Hepatocyte (in vitro differentiated cells): Measurements from ENCODE around the gene ARHGAP42. TPM values are rescaled to one million over a fixed set of nuclear protein-coding genes. Genes with fewer than 3 reads are reported as not detected.

ENCODE experiments used
- DNase-seq: peaks from one replicate; pipeline ENCODE4 v3.0.0-alpha.2; 2016; ENCODE audit warnings: low spot score
- H2AFZ ChIP-seq: fragments of 200-600 bp; sonication (generic); 2 replicates; pipeline ENCODE4 v1.6.0; 2016; ENCODE audit warnings: antibody characterized with exemption, mild to moderate bottlenecking
- H3K27ac ChIP-seq: fragments of 200-600 bp; sonication (generic); 2 replicates; pipeline ENCODE4 v1.5.1; 2016; ENCODE audit warnings: mild to moderate bottlenecking
- H3K27me3 ChIP-seq: fragments of 200-600 bp; sonication (generic); 2 replicates; pipeline ENCODE4 v1.6.1; 2016
- H3K36me3 ChIP-seq: fragments of 200-600 bp; sonication (generic); replicated peaks from 2 replicates; pipeline ENCODE4 v1.5.1; 2016; ENCODE audit warnings: low read depth; ENCODE audit not compliant: insufficient read depth
- H3K4me1 ChIP-seq: fragments of 200-600 bp; sonication (generic); 2 replicates; pipeline ENCODE4 v1.5.1; 2016; ENCODE audit warnings: mild to moderate bottlenecking, moderate library complexity; ENCODE audit not compliant: insufficient read depth
- H3K4me2 ChIP-seq: fragments of 200-600 bp; sonication (generic); 2 replicates; pipeline ENCODE4 v1.6.0; 2016
- H3K4me3 ChIP-seq: fragments of 200-600 bp; sonication (generic); 2 replicates; pipeline ENCODE4 v1.5.1; 2016; ENCODE audit warnings: mild to moderate bottlenecking
- H3K79me2 ChIP-seq: fragments of 200-600 bp; sonication (generic); 2 replicates; pipeline ENCODE4 v1.6.0; 2017; ENCODE audit warnings: mild to moderate bottlenecking
- H3K9me2 ChIP-seq: fragments of 200-600 bp; sonication (generic); replicated peaks from 2 replicates; pipeline ENCODE4 v1.6.0; 2017; ENCODE audit warnings: mild to moderate bottlenecking; ENCODE audit not compliant: insufficient read depth
- H3K9me3 ChIP-seq: fragments of 200-600 bp; sonication (generic); 2 replicates; pipeline ENCODE4 v1.5.1; 2016; ENCODE audit warnings: low read depth, mild to moderate bottlenecking
- H4K20me1 ChIP-seq: fragments of 200-600 bp; sonication (generic); 2 replicates; pipeline ENCODE4 v1.6.0; 2016; ENCODE audit warnings: mild to moderate bottlenecking; ENCODE audit not compliant: insufficient read depth, poor library complexity, severe bottlenecking
- EZH2 ChIP-seq: fragments of 200-600 bp; sonication (generic); IDR thresholded peaks from 2 replicates; pipeline ENCODE4 v1.6.1; 2016; ENCODE audit warnings: antibody characterized with exemption, mild to moderate bottlenecking, borderline replicate concordance
- EZH2phosphoT487 ChIP-seq: fragments of 200-600 bp; sonication (generic); IDR thresholded peaks from one replicate; pipeline ENCODE4 v1.6.1; 2018; ENCODE audit warnings: antibody characterized with exemption, mild to moderate bottlenecking, low read depth, moderate library complexity; ENCODE audit not compliant: unreplicated experiment, severe bottlenecking
- WGBS: methylation state at CpG from one replicate; pipeline ENCODE4 v1.1.6; 2016; ENCODE audit warnings: low lambda C conversion rate; ENCODE audit errors: missing lambda C conversion rate; 5-methylcytosine and 5-hydroxymethylcytosine counted together
- polyA plus RNA-seq: library from polyadenylated mRNA; unstranded; fragments of >200 nt; fragmentation: Nextera tagmentation; extraction: Ambion mirVana; gene quantifications from 2 replicates; pipeline ENCODE4 v1.2.1, GENCODE V29; 2016
- total RNA-seq: library from RNA; depleted of rRNA; stranded (reverse); fragments of >200 nt; gene quantifications from 2 replicates; pipeline ENCODE4 v1.2.3, GENCODE V29; 2014
- TF ChIP-seq, protein P1 (sequence below): fragments of 200-600 bp; sonication (generic); IDR thresholded peaks from 2 replicates; pipeline ENCODE4 v1.5.1; 2016; ENCODE audit warnings: antibody characterized with exemption, mild to moderate bottlenecking; ENCODE audit not compliant: poor library complexity

The ARHGAP42 gene
- total and polyA plus RNA-seq, 2 experiments from 2014 or later = 8.7 to 26.5 TPM

DNA sequence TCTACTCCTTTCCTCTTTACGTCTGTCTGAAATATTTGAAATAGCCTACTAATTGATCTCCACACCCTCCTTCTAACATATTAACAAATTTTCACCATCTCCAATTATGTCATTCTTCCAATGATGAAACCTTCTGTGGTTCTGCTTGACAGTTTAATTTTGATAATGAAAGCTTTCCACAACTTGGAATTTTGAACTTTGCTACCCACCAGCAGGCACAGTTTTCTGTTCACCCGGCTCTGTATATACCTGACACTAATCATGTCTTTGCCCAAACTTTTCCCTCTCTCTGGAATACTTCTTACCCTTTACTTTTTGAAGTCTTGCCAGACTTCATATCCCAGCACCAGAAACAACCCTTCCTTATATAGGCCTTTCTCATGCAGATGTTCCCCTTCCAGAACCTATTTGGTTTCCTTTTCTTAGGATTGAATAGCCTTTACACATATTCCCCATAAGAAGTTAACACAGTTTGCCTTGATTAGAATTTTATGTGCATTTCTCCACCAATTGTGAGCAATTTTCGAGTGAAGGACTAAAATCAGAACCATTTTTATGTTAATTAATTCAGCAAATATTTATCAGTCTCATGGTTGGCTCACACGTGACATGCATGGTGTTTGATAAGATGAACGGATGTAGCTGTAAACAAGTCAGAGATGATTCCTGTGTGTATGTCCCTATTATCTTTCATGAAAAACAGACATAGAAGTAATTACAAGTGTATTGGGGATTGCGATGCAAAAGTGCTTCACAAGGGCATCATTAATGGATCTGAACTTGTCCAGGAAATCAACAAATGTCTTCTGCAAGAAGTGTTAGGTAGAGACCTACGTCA is 173.4 kb downstream of the ARHGAP42 start:
- H3K79me2 ChIP-seq = peaks cover 5% of the 10 kb centered on the region
- H4K20me1 ChIP-seq = no peaks in the 10 kb centered on the region
- peaks cover 13% of the 10 kb centered on the region for H3K4me1 ChIP-seq
- DNase-seq = no peak
- 90% methylated on average over 7 of the region's 7 CpGs for WGBS
- H3K9me3 ChIP-seq = no peaks in the 10 kb centered on the region
- H3K27ac ChIP-seq = peak overlapping the region; percentile 20
- H2AFZ ChIP-seq = no peak overlapping the region
- no peak overlapping the region for H3K4me3 ChIP-seq
- H3K36me3 ChIP-seq = no peaks in the 10 kb centered on the region
- no peaks in the 10 kb centered on the region for H3K27me3 ChIP-seq
- H3K4me2 ChIP-seq = no peak overlapping the region
- no peaks in the 10 kb centered on the region for H3K9me2 ChIP-seq
- TF ChIP-seq EZH2 = no peak
- TF ChIP-seq EZH2phosphoT487 = no peak
- TF ChIP-seq, protein P1, sequence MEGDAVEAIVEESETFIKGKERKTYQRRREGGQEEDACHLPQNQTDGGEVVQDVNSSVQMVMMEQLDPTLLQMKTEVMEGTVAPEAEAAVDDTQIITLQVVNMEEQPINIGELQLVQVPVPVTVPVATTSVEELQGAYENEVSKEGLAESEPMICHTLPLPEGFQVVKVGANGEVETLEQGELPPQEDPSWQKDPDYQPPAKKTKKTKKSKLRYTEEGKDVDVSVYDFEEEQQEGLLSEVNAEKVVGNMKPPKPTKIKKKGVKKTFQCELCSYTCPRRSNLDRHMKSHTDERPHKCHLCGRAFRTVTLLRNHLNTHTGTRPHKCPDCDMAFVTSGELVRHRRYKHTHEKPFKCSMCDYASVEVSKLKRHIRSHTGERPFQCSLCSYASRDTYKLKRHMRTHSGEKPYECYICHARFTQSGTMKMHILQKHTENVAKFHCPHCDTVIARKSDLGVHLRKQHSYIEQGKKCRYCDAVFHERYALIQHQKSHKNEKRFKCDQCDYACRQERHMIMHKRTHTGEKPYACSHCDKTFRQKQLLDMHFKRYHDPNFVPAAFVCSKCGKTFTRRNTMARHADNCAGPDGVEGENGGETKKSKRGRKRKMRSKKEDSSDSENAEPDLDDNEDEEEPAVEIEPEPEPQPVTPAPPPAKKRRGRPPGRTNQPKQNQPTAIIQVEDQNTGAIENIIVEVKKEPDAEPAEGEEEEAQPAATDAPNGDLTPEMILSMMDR = no peak

DNA sequence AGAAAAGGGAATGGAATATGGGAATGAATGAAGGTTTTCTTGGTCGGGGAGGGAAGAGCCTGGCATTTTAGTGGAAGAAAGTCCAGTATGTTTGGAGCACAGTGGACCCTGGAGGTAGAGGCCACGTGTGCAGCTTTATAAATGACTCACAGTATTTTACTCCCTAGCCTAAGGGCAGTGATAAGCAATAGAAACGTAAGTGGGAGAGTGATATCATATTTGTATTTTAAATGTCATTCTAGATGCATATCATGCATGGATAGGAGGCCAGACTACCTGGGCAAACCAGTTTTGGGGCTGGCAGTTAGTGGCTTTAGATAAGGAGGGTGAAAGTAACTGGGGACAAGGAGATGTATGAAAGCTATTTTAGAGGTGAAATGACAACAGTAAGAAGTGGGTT is 174.1 kb downstream of the ARHGAP42 start:
- no peaks in the 10 kb centered on the region for H3K36me3 ChIP-seq

GRCh38 chr11:100863080-100863581 is 176.0 kb downstream of the ARHGAP42 start:
- Histone ChIP-seq H3K27ac (peak overlapping the region; percentile 43), H3K36me3 (no peaks in the 10 kb centered on the region), H3K9me2 (no peaks in the 10 kb centered on the region), H3K9me3 (no peaks in the 10 kb centered on the region), H3K4me3 (no peak overlapping the region), H2AFZ (no peak overlapping the region), H4K20me1 (no peaks in the 10 kb centered on the region), H3K4me2 (no peak overlapping the region), H3K4me1 (peaks cover 2% of the 10 kb centered on the region), H3K27me3 (no peaks in the 10 kb centered on the region), H3K79me2 (peaks cover 5% of the 10 kb centered on the region)
- no peak for TF ChIP-seq EZH2phosphoT487
- peak; percentile 50 for DNase-seq
- 31% methylated on average over 2 of the region's 2 CpGs for WGBS

More for the DNA sequence above, 174.1 kb downstream of the ARHGAP42 start:
- Histone ChIP-seq H3K27ac (peak overlapping the region; percentile 20), H3K27me3 (no peaks in the 10 kb centered on the region), H3K79me2 (peaks cover 5% of the 10 kb centered on the region), H2AFZ (no peak overlapping the region), H4K20me1 (no peaks in the 10 kb centered on the region), H3K4me1 (peaks cover 13% of the 10 kb centered on the region), H3K4me2 (no peak overlapping the region), H3K9me2 (no peaks in the 10 kb centered on the region), H3K4me3 (no peak overlapping the region), H3K9me3 (no peaks in the 10 kb centered on the region)
- 61% methylated on average over 3 of the region's 3 CpGs for WGBS
- TF ChIP-seq EZH2 (no peak), EZH2phosphoT487 (no peak)
- TF ChIP-seq, protein P1 = no peak
- DNase-seq = peak; percentile 18

DNA sequence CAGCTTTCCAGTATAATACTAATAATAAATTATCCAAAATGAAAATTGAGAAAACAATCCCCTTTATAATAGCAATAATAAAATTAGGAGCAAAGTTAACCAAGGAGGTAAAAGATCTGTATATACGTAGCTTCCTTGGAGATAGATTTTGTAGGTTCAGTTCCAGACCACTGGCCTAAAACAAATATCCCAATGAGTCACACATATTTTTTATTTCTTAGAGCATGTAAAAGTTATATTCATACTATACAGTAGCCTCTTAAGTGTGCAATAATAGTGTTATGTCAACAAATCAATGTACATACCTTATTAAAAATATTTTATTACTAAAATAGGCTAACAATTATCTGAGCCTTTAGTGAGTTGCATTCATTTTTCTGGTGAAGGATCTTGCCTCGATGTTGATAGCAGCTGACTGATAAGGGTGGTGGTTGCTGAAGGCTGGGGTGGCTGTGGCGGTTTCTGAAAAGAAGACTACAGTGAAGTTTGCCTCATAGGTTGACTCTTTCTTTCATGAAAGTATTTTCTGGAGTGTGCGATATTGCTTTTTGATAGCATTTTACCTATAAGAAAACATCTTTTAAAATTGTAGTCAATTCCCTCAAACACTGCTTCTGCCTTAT is 178.5 kb downstream of the ARHGAP42 start:
- Histone ChIP-seq H3K4me3 (no peak overlapping the region), H3K79me2 (peaks cover 2% of the 10 kb centered on the region), H3K9me2 (no peaks in the 10 kb centered on the region), H4K20me1 (no peaks in the 10 kb centered on the region), H3K27ac (no peak overlapping the region), H3K36me3 (no peaks in the 10 kb centered on the region), H3K27me3 (no peaks in the 10 kb centered on the region), H3K4me1 (peaks cover 7% of the 10 kb centered on the region), H3K9me3 (no peaks in the 10 kb centered on the region), H2AFZ (no peak overlapping the region), H3K4me2 (no peak overlapping the region)
- DNase-seq = no peak
- TF ChIP-seq, protein P1 = no peak
- TF ChIP-seq EZH2phosphoT487 (no peak), EZH2 (no peak)
- 71% methylated on average over 4 of the region's 4 CpGs for WGBS
